ENCODE results near the gene DGUOK.
"Not testable (repeated sequence)": the region's sequence is repeated elsewhere in the genome, so short reads cannot be mapped to it uniquely, and the experiment has no call there.

DGUOK gene

DNA sequence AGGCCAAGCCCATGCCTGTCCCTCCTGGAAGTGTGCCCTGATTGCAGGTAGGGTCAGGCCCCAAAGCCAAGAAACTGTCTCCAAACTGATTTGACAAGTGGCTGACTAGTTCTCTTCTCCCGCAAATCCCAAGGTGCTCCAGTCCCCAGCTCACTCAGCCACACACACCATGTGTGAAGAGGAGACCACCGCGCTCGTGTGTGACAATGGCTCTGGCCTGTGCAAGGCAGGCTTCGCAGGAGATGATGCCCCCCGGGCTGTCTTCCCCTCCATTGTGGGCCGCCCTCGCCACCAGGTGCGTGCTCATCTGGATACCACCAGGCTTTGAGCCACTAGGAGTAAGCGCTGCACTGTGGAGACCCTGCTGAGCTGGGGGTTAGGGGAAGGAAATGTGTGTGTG lies 25.5 kb upstream of the DGUOK start:
- DNase-seq (ENCODE audit: low spot score): no peak

DNA sequence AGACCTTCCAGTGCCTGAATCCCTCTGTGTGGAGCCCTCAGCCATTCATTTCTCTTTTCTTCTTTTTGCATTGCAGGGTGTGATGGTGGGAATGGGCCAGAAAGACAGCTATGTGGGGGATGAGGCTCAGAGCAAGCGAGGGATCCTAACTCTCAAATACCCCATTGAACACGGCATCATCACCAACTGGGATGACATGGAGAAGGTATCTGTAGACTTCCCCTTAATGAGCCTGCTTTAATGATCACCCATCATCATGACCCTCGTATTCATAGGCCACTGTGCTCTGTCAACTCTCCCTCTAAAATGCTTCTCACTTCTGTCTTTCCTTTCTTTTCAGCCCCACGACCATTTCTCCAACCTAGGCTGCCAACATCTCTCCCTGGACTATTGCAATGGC lies 24.4 kb upstream of the DGUOK start:
- no peak for DNase-seq (ENCODE audit: low spot score)

DNA sequence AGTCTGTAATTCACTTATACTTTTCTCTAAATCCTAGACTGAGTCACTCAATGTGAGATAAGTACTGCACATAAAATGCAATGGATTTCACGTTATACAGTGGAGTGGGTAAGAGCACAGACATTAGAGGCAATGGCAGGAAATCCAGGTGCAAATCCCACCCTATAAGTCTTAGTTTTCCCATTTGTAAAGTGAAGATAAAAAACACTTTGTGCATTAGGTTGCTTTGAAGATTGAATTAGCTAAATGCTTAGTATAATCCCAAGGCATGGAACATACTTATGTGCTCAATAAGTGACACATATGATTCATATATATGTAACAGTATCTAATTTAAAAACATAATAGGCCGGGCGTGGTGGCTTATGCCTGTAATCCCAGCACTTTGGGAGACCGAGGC lies 23.4 kb upstream of the DGUOK start:
- no peak for DNase-seq (ENCODE audit: low spot score)

DNA sequence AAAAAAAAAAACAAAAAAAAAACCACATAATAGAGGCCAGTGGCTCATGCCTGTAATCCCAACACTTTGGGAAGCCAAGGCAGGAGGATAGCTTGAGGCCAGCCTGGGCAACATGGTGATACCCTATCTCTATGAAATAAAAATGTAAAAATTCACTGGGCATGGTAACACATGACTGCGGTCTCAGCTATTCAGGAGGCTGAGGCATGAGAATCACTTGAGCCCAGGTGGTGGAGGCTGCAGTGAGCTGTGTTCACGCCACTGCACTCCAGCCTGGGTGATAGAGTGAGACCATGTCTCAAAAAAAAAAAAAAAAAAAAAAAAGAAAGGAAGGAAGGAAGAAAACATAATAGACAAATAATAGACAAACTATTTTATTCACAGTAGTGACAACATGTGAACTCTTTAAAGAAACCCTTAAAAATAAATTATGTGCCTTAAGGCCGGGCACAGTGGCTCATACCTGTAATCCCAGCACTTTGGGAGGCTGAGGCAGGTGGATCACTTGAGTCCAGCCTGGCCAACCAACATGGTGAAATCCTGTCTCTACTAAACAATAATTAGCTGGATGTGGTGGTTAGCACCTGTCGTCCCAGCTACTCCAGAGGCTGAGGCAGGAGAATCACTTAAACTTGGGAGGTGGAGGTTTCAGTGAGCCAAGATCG lies 22.6 kb upstream of the DGUOK start:
- not testable (repeated sequence) for DNase-seq (ENCODE audit: low spot score)

DNA sequence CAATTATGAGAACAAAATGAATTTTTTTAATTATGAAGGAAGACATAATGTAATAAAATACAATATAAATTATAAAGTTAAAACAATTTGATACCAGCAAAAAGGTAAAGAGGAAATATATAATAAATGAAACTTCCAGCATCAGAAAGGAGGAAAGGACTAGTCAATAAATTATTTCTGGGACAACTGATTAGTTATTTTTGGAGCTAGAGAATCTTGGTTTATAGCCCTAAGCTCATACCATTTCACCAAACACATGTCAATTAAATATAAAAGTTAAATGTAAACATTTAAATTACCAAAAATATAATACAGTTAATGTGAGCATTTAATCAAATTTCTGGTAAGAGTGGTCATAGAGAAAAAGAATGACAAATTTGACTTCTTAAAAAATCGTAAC lies 21.7 kb upstream of the DGUOK start:
- no peak for DNase-seq (ENCODE audit: low spot score)

DNA sequence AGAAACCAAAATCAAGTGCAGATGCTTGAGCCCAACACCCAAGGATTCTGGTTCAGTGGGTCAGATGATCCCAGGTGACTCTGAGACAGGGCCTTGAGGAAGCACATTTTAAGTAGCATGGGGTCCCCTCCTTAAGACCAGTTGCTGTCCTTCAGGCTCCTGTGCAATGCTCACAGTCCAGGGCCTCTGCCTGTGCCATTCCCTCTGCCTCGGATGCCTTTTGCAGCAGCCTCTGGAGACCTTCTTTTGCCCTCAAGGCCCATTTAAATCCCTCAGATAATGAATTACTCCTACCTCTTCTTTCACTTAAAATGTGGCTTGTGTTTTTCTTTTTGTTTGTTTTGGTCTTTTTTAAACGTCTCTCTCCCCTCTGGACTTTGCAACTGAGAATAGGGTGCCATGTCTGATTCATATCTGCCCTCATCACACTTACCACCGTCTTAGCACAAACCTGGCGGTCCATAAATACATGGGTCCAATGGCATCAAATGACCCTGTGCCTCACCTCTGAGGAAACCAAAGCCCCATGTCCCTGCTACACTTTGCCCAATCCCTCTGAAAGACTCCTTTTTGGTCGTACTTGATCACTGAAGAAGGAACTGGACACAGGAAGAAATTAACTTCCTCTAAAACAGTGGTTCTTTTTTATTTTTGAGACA lies 19.7 kb upstream of the DGUOK start:
- no peak for DNase-seq (ENCODE audit: low spot score)

DNA sequence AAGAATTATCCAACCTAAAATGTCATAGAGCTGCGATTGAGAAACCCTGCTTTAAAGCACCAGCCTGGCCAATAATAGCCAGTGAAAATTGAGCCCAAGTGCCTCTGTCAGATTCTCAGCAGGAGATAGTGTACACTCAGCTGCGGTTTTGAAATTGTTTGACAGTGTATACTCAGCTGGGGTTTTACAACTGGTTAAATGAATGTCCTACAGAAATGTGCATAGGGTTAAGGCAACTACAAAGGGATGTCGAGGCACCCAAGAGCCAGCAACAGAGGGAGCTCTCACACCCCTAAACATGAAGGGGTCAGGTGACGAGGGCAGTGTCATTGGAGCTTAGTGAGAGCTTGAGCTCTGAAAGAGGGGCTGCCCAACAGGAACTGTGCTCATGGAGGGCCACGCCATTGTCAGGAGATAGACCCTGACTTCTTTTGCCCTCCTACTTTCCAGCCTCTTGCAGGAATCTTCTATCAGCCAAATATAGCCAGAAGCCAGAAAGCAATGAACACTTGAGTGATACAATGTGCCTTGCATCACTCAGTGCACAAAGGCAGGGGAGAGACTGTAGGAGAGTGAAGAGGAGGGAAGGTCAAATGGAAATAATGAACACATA lies 18.7 kb upstream of the DGUOK start:
- DNase-seq (ENCODE audit: low spot score): peak; percentile 64

DNA sequence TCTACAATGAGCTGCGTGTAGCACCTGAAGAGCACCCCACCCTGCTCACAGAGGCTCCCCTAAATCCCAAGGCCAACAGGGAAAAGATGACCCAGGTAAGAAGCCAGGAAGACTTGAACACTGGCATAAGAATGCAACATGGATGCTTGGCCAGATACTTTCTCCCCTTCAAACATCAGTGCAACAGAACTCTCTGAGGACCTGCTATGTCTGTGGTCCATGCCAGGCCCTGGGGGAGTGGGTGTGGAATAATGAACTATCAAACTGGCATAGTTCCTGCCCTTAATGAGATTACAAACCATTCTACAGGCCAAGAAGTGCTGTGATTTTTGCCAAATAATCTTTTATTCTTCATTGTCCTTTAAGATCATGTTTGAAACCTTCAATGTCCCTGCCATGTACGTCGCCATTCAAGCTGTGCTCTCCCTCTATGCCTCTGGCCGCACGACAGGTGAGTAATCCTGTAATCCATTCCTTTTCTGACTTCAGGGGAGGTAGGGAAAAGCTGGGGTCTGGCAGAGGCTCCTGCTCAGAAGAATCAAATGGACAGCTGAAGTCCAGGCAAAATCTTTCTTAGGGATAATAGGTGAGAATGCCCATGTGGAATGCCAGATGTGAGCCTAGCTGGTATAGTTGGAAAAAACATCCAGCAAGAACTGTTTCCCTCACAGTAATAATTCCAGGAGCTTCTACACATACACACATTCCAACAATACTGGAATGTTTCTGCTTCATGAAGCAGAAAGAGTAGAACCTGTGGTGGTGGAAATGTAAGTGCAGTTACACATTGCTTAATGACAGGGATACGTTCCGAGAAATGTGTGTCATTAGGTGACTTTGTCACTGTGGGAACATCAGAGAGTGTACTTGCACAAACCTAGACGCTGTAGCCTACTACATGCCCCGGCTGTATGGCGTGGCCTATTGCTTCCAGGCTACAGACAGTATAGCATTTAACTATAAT lies 17.7 kb upstream of the DGUOK start:
- DNase-seq (ENCODE audit: low spot score): no peak

DNA sequence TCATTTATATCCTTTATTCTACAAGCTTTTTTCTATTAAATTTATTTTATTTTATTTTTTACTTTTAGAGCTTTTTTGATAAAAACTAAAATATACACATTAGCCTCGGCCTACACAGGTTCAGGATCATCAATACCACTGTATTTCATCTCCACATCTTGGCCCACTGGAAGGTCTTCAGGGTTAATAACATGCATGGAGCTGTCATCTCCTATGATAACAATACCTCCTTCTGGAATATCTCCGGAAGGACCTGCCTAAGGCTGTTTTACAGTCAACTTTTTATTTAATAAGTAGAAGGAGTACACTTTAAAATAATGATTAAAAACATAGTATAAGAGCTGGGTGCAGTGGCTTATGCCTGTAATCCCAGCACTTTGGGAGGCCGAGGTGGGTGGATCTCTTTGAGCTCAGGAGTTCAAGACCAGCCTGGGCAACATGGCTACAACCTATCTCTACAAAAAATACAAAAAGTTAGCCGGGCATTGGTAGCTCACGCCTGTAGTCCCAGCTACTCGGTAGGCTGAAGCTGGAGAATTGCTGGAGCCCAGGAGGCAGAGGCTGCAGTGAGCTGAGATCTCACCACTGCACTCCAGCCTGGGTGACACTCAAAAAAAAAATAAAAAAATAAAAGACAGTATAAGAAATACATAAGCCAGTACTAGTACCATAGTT lies 15.7 kb upstream of the DGUOK start:
- no peak for DNase-seq (ENCODE audit: low spot score)

DNA sequence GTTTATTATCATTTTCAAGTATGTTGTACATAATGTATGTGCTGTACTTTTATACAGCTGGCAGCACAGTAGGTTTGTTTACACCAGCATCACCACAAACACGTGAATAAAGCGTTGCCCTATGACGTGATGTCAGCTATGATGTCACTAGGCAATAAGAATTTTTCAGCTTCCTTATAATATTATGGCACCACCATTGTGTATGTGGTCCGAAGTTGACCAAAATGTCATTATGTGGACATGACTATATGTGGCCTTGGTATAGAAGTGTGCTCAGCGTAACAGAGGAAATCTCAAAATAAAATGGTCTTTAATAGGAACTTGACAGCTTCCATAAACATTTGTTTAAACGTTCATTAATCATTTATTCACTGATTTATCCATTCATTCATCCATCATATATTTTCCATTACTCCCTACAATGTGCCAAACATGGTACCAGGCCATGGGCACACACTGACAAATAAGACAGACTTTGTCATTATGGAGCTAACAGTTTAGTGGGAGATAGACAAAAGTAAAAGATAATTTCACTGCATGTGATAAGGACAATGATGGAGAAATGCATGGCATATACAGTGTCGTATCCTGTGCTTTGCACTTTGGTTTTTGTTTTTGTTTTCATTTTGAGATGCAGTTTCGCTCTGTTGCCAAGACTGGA lies 15.0 kb upstream of the DGUOK start:
- no peak for DNase-seq (ENCODE audit: low spot score)

DNA sequence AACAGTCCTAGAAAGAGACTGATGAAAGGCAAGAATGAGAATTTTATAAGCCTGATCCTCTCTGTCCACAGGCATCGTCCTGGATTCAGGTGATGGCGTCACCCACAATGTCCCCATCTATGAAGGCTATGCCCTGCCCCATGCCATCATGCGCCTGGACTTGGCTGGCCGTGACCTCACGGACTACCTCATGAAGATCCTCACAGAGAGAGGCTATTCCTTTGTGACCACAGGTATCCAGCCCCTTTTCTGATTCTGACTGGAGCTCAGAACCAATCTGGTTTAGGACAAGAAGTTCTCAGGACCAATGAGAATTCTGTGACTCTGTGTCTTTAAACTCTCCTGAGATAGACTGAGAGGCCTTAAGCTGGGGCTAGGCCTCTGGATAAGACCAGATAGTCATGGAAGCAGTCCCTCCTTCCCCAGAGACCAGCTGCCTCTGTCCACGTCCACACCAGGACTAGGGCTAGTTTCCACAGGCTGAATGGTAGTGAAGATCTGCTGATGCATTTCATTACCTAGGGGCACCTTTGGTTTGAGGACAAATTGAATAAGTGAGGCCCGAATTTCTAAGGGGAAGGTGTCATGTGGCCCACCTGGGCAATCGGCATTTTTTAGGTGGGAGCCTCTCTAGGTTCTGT lies 13.1 kb upstream of the DGUOK start:
- no peak for DNase-seq (ENCODE audit: low spot score)

DNA sequence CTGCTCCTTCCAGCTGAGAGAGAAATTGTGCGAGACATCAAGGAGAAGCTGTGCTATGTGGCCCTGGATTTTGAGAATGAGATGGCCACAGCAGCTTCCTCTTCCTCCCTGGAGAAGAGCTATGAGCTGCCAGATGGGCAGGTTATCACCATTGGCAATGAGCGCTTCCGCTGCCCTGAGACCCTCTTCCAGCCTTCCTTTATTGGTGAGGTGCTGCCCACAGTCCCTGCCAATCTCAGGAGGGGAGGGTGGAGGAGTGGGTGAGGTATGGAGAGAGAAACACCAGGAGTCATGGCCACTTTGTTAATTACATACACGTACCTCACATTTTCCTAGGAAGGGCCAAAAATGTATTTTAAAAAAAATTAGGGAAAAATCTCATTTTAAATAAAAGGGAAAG lies 12.0 kb upstream of the DGUOK start:
- no peak for DNase-seq (ENCODE audit: low spot score)

DNA sequence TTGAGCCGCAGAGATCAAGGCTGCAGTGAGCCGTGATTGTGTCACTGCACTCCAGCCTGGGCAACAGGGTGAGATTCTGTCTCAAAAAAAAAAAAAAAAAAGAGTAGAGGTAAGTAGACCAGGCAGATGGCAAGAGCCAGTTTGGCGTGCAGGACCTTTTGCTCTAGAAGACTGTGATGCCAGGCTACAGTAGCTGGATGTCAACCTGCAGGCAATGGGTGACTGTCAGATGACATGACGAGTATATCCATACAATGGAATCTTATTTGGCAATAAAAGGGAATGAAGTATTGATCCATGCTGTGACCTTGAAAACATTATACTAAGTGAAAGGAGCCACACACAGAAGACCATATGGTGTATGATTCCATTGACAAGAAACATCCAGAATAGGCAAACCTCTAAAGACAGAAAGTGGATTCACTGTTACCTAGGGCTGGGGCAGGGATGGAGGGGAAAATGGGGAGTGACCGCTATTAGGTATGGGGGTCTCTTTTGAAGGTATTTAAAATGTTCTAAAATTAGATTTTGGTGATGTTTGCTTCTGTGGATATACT lies 11.2 kb upstream of the DGUOK start:
- DNase-seq (ENCODE audit: low spot score): no peak

DNA sequence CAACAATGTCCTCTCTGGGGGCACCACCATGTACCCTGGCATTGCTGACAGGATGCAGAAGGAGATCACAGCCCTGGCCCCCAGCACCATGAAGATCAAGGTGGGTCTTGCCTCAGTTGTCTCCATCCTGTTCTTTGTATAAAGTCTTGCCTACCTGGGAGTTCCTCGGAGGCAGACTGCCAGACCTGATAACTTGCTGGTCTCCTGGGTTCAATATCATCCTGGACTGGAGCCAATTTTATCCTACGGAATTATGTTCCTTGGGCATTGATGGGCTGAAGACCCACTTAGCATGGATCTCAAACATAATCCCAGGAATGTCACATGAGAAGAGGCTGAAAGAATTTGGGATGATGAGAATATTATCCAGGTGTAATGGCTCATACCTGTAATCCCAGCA lies 10.0 kb upstream of the DGUOK start:
- DNase-seq (ENCODE audit: low spot score): no peak

DNA sequence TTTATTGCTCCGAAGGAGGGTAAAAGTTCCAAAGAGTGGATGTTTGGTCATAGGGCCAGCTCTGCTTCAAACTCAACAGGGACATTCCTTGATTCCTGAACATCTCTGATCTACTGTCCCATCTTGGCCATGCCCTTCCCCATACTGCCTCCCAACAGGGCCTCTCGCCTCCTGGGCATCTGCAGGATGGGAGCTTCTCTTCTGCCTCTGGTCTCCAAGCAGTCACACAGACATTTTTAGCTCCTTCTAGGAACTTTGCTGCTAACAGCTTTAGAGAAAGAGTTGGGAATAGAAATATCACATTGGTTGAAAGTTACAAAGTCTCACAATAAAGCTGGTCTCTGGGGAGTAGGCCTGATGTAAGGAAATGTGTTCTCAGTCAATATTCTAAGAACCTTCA lies 9.4 kb upstream of the DGUOK start:
- no peak for DNase-seq (ENCODE audit: low spot score)

DNA sequence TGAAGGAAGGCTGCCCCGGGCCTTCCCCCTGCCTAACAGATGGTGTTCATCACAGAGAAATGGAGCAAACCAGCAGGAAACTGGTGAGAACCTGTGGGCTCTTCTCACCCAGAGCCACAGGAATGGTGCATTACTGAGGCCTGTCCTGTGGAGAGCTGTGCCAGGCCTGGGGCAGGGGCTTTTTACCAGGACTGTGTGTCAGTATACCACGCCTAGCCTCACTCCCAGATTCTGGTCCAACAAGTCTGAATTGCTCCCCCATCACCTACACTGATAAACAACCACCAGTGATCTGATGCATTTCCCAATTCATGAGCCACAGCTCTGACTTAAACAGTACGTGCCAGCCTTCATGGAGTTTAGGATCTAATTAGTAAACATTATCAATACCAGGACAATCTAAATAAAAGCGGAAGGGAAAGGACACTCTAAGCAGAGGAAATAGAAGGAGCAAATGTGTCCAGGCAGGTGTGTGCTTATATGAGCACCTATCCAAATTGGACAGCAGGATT lies 8.9 kb upstream of the DGUOK start:
- no peak for DNase-seq (ENCODE audit: low spot score)

DNA sequence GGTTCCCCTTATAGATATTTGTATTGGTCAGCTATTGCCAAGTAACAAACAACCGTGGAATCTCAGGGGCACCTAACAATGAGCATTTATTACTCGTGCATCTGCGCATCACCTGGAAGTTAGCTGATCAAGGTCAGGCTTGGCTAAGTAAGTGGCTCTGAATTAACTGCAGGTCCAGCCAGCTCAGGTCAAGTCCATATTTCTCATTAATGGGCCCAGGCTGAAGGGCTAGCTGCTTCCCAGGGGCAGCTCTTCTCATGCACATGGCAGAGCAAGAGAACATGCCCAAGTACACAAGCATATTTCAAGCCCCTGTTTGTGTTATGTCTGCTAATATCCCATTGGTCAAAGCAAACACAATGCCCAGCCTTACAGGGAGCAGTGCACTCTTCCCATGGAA lies 7.8 kb upstream of the DGUOK start:
- DNase-seq (ENCODE audit: low spot score): no peak

DNA sequence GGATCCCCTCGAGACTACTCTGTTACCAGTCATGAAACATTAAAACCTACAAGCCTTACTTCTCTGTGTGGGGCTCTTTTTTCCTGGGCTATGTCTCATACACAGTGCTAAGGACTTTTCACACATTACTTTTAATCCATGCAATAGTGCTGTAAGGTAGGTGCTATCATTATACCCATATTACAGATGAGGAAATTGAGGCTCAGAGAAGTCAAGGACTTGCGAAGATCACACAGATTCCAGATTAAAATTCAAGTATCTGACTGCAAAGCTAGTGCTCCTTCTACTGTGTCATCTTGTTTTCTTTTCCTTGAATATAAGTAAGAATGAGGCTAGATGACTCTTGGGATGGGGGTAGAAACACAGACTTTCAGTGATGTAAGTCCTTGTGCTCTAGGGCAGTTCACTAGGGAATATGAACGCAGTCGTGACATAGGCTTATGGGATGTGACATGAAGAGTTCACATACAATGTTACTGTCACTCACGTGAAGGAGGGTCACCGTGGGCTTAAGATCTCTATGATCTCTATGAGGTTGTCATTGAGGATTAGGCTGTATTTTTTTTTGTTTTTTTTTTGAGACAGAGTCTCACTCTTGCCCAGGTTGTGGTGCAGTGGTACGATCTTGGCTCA lies 7.0 kb upstream of the DGUOK start:
- no peak for DNase-seq (ENCODE audit: low spot score)

DNA sequence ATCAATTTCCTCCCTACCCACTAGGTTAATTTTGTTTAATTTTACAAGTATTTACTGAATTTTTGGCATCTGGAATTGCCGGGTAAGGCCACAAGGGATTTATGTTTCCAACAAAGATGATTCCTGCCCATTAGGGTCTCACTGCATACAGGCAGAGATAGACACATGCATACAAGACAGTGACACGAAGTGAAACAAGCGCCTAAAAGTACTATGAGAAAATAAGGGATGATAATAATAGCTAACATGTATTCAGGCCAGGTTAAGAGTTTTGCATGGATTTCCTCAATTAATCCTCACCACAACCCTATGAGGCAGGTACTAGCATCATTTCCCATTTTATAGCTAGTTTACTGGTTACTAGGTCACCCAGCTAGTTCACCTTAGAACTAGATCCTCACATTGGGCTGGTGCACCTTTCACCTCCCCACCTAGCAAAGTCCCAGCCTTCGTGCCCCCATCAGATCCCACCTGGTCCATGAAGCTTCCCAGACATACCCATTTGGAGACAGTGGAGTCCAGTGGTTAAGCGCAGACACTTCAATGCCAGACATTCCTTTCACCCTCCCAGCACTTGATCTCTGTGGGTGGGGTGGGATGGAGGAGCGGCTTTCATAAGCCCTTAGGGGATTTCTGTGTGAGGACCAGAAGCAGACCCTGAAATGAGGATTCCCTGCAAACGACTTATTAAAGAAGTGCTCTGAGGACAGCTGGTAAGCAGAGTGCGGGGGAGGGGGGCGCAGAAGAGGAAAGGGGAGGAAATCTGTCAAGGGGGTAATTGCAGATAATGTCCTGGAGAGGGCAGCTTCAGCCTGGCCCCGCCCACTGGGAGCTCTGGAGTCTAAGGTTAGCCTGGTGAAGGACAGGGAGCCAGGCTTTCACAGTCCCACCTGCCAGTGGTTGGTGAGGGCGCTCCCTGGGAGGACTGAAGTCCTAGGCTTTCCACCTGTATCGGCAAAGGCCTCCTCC lies 5.8 kb upstream of the DGUOK start:
- DNase-seq (ENCODE audit: low spot score): peak; percentile 12

Measured in CD4-positive, alpha-beta T cell treated with Interleukin-2 at 100 ng/mL for 4 hours (primary cell).